ENCODE data around the gene DMD. TPM values are rescaled to one million over a fixed set of nuclear protein-coding genes. Genes with fewer than 3 reads are reported as not detected.

DMD gene
- total and polyA plus RNA-seq, 2 experiments from 2014 or later, result 73.5 to 90.7 TPM

DNA sequence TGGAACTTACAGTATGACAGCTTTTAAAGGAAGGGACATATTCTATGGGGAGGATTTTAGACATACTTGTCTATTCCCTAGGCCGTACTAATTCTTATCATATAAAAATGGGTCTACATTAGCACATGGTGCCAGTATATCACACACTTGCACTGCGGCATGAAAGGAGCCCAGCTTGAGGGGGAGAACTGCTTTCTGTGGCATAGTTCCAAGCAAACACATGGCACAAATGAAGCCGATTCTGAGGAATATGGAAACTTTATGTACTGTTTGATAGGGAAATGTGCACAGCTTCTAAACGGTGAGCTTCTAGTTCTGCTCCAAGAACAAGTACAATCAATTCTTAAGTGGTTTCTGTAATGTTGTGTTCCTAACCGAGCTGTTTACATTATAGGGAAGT, 1463.9 kb downstream of the DMD start:
- DNase-seq (ENCODE audit: low read depth in 1 of 2, low spot score in 1 of 2), result no peak
- TF ChIP-seq, protein P1, sequence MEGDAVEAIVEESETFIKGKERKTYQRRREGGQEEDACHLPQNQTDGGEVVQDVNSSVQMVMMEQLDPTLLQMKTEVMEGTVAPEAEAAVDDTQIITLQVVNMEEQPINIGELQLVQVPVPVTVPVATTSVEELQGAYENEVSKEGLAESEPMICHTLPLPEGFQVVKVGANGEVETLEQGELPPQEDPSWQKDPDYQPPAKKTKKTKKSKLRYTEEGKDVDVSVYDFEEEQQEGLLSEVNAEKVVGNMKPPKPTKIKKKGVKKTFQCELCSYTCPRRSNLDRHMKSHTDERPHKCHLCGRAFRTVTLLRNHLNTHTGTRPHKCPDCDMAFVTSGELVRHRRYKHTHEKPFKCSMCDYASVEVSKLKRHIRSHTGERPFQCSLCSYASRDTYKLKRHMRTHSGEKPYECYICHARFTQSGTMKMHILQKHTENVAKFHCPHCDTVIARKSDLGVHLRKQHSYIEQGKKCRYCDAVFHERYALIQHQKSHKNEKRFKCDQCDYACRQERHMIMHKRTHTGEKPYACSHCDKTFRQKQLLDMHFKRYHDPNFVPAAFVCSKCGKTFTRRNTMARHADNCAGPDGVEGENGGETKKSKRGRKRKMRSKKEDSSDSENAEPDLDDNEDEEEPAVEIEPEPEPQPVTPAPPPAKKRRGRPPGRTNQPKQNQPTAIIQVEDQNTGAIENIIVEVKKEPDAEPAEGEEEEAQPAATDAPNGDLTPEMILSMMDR (IDR thresholded peaks at IDR 0.05; ENCODE audit: low read depth, low read length), result no peak
- Histone ChIP-seq H3K4me3 (no peak overlapping the region), H3K27me3 (no peaks in the 10 kb centered on the region), H3K4me1 (ENCODE audit: low read depth) (no peaks in the 10 kb centered on the region), H3K9me3 (ENCODE audit: low read depth) (no peaks in the 10 kb centered on the region), H3K27ac (no peak overlapping the region), H3K36me3 (no peaks in the 10 kb centered on the region)

DNA sequence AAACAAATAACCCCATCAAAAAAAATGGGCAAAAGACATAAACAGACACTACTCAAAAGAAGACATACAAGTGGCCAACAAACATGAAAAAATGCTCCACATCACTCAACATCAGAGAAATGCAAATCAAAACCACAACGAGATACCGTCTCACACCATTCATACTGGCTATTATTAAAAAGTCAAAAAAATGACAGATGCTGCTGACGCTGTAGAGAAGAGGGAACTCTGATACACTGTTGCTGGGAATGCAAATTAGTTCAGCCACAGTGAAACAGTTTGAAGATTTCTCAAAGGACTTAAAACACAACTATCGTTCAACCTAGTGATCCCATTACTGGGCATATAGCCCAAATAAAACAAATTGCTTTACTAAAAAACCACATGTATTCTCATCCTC, 1468.3 kb downstream of the DMD start:
- H3K27me3 ChIP-seq, result no peaks in the 10 kb centered on the region
- H3K9me3 ChIP-seq (ENCODE audit: low read depth), result no peaks in the 10 kb centered on the region
- no peak overlapping the region for H3K27ac ChIP-seq
- H3K4me1 ChIP-seq (ENCODE audit: low read depth), result no peaks in the 10 kb centered on the region
- DNase-seq (ENCODE audit: low read depth in 1 of 2, low spot score in 1 of 2), result no peak
- no peak overlapping the region for H3K4me3 ChIP-seq
- TF ChIP-seq, protein P1 (IDR thresholded peaks at IDR 0.05; ENCODE audit: low read depth, low read length), result no peak
- H3K36me3 ChIP-seq, result no peaks in the 10 kb centered on the region

DNA sequence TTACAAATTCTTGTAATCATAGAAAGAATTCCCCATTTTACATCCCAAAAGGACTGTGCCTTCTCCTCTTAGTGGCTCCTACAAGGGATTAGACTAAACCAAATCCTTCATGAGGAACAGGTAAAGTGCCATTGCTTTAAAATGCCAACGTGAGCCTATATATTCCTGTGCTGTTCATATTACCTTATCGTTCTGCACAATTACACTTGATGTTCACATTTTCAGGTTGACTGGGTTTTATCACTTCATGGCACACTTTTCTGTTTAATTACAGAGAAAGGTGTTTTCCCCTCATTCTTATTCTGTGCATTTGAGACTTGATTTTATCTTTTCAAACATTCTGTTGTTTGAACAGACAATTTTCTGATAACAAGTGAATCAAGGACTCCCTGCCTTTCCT, 1493.9 kb downstream of the DMD start:
- DNase-seq (ENCODE audit: low read depth in 1 of 2, low spot score in 1 of 2), result no peak
- Histone ChIP-seq H3K36me3 (no peaks in the 10 kb centered on the region), H3K4me1 (ENCODE audit: low read depth) (no peaks in the 10 kb centered on the region), H3K27ac (no peak overlapping the region), H3K4me3 (no peak overlapping the region), H3K27me3 (no peaks in the 10 kb centered on the region), H3K9me3 (ENCODE audit: low read depth) (no peaks in the 10 kb centered on the region)
- TF ChIP-seq, protein P1 (IDR thresholded peaks at IDR 0.05; ENCODE audit: low read depth, low read length), result no peak

DNA sequence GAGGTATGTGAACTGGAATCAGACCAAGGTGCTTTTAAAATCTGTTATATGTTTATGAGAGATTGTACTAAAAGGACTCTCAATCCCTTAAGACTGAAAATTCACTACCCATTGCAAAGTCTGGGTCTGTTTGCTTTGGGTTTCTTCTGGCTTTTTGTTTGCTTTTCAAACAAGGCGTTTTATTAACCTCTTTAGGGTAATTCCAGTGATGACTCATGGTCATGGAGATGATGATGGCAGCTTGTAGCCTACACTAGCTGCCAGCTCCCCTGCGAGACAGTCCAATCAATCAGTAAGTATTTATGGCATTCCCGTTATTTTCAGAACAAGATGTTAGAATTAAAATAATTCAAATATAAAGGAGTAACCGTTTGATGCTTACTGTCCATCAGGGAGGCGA, 1495.7 kb downstream of the DMD start:
- Histone ChIP-seq H3K4me3 (no peak overlapping the region), H3K27me3 (no peaks in the 10 kb centered on the region), H3K27ac (no peak overlapping the region), H3K4me1 (ENCODE audit: low read depth) (no peaks in the 10 kb centered on the region), H3K9me3 (ENCODE audit: low read depth) (no peaks in the 10 kb centered on the region), H3K36me3 (no peaks in the 10 kb centered on the region)
- no peak for DNase-seq (ENCODE audit: low read depth in 1 of 2, low spot score in 1 of 2)
- TF ChIP-seq, protein P1 (IDR thresholded peaks at IDR 0.05; ENCODE audit: low read depth, low read length), result no peak

DNA sequence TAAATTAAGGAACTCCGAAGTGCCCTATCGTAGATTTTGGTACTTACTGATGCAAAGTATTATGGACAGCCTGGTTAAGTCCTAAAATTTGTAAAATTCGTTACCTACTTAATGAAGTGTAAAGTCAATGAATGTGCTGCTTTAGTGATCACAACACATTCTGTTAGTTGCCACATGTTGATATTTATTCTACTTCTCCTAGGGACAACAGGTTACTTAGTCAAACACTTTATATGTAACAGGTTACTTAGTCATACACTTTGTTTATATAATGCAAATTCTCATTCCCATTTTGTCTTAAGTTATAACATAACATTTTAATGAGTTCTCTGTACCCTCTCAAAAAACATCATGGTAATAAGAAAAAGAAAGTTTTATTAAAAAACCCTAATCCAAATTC, 1496.6 kb downstream of the DMD start:
- TF ChIP-seq, protein P1 (IDR thresholded peaks at IDR 0.05; ENCODE audit: low read depth, low read length), result no peak
- Histone ChIP-seq H3K36me3 (no peaks in the 10 kb centered on the region), H3K4me3 (no peak overlapping the region), H3K4me1 (ENCODE audit: low read depth) (no peaks in the 10 kb centered on the region), H3K27ac (no peak overlapping the region), H3K27me3 (no peaks in the 10 kb centered on the region), H3K9me3 (ENCODE audit: low read depth) (no peaks in the 10 kb centered on the region)
- no peak for DNase-seq (ENCODE audit: low read depth in 1 of 2, low spot score in 1 of 2)

DNA sequence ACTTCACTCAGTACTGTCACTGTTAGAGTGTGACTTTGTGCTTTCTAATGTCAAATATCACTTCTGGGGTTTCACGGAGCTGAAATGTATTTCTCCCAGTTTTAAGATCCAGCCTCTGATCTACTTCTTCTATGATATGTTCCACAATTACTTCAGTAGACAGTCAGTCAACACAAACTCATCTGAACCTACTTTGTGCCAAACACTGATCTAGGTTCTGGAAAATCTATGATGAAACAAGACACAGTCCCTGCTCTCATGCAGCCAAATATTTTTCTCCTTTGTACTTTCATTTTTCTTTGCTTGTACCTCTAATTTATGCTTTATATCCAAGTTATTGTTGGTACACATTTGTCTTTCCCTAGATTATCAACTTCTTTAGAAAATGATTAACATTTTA, 1498.2 kb downstream of the DMD start:
- Histone ChIP-seq H3K4me1 (ENCODE audit: low read depth) (no peaks in the 10 kb centered on the region), H3K4me3 (no peak overlapping the region), H3K9me3 (ENCODE audit: low read depth) (no peaks in the 10 kb centered on the region), H3K27ac (no peak overlapping the region), H3K27me3 (no peaks in the 10 kb centered on the region), H3K36me3 (no peaks in the 10 kb centered on the region)
- DNase-seq (ENCODE audit: low read depth in 1 of 2, low spot score in 1 of 2), result no peak
- TF ChIP-seq, protein P1 (IDR thresholded peaks at IDR 0.05; ENCODE audit: low read depth, low read length), result no peak

All from cardiac muscle cell (in vitro differentiated cells and primary cell).